A549 (cell line): ENCODE measurements around the gene SERINC4. TPM values are rescaled to one million over a fixed set of nuclear protein-coding genes. Genes with fewer than 3 reads are reported as not detected.

ENCODE experiments used
- ATAC-seq, 2 experiments: fragments of 200-7000 bp in 1 of 2; fragments of >200 bp in 1 of 2; cut with Nextera tagmentation in 1 of 2; cut with Tn5 transposase in 1 of 2; 3 replicates each; pipeline versions ENCODE4 v1.8.0 to v1.9.1; 2018 to 2020; ENCODE audit warnings: mild to moderate bottlenecking in 1 of 2, moderate library complexity in 1 of 2
- CTCF ChIA-PET: fragments of 300-600 bp; sonication (Branson Sonifier 250); formaldehyde crosslinking; extraction: SDS; loops from one replicate; lab custom pipeline; 2021; ENCODE audit warnings: antibody characterized with exemption, inconsistent platforms; lab: Yijun Ruan, JAX
- POLR2A ChIA-PET: fragments of 350-600 bp; formaldehyde crosslinking; extraction: SDS; loops from one replicate; lab custom pipeline; 2021; ENCODE audit warnings: antibody characterized with exemption, inconsistent platforms; lab: Yijun Ruan, JAX
- DNase-seq, 2 experiments: peaks; one replicate each; pipeline versions ENCODE4 v3.0.0 to v3.0.0-alpha.2; 2011 to 2016; ENCODE audit warnings: low read depth in 1 of 2, low spot score in 1 of 2
- FAIRE-seq: peaks from 2 replicates; lab custom pipeline; 2011; peaks lifted over from hg19 to GRCh38; lab: Jason Lieb, UNC
- H3K27ac ChIP-seq, 2 experiments: fragments of >200 bp; sonication (Bioruptor Twin); formaldehyde crosslinking; 3 replicates each; pipeline ENCODE4 v1.5.1; 2016 to 2017
- H3K4me1 ChIP-seq: fragments of >200 bp; sonication (Bioruptor Twin); formaldehyde crosslinking; 3 replicates; pipeline ENCODE4 v1.6.1; 2016
- H3K4me2 ChIP-seq: fragments of >200 bp; sonication (Bioruptor Twin); formaldehyde crosslinking; 3 replicates; pipeline ENCODE4 v1.6.1; 2016
- H3K4me3 ChIP-seq: fragments of >200 bp; sonication (Bioruptor Twin); formaldehyde crosslinking; 3 replicates; pipeline ENCODE4 v1.5.1; 2016
- H3K9me3 ChIP-seq: fragments of >200 bp; sonication (Bioruptor Twin); formaldehyde crosslinking; 3 replicates; pipeline ENCODE4 v1.6.1; 2016
- BHLHE40 ChIP-seq: IDR thresholded peaks from 2 replicates; pipeline ENCODE4 v1.6.1; 2012; ENCODE audit warnings: low read depth, low read length, inconsistent platforms
- CBX2 ChIP-seq: fragments of 200-600 bp; sonication (generic); IDR thresholded peaks from 2 replicates; pipeline ENCODE4 v1.6.1; 2016; ENCODE audit warnings: low read depth, mild to moderate bottlenecking, borderline replicate concordance
- CBX8 ChIP-seq: fragments of 200-600 bp; sonication (generic); IDR thresholded peaks from 2 replicates; pipeline ENCODE4 v1.6.1; 2016
- CHD4 ChIP-seq: fragments of 200-600 bp; sonication (generic); IDR thresholded peaks from 2 replicates; pipeline ENCODE4 v1.6.1; 2016; ENCODE audit warnings: antibody characterized with exemption, mild to moderate bottlenecking, borderline replicate concordance
- EHF ChIP-seq: fragments of 250-450 bp; sonication (Bioruptor Pico); IDR thresholded peaks from 2 replicates; pipeline ENCODE4 v1.5.0; 2020; ENCODE audit warnings: mild to moderate bottlenecking
- EHMT2 ChIP-seq: fragments of 200-600 bp; sonication (generic); IDR thresholded peaks from 2 replicates; pipeline ENCODE4 v1.6.1; 2016; ENCODE audit warnings: antibody characterized with exemption, low read depth, mild to moderate bottlenecking, moderate library complexity
- FOXS1 ChIP-seq: fragments of 250-450 bp; sonication (Bioruptor Pico); IDR thresholded peaks from 2 replicates; pipeline ENCODE4 v1.5.0; 2020; ENCODE audit warnings: mild to moderate bottlenecking, moderate library complexity
- HEYL ChIP-seq: fragments of 250-450 bp; sonication (Bioruptor Pico); IDR thresholded peaks from 2 replicates; pipeline ENCODE4 v1.8.0; 2021; ENCODE audit warnings: mild to moderate bottlenecking, moderate library complexity
- HOXB13 ChIP-seq: fragments of 250-450 bp; sonication (Bioruptor Pico); IDR thresholded peaks from 2 replicates; pipeline ENCODE4 v1.5.0; 2020; ENCODE audit warnings: low read depth, mild to moderate bottlenecking, moderate library complexity
- JUN ChIP-seq, 2 experiments: fragments of >200 bp; sonication (Bioruptor Twin); formaldehyde crosslinking; IDR thresholded peaks; 2 replicates in 1 of 2; 3 replicates in 1 of 2; pipeline ENCODE4 v1.6.1; 2016 to 2017
- JUNB ChIP-seq: fragments of >200 bp; sonication (Bioruptor Twin); formaldehyde crosslinking; IDR thresholded peaks from 2 replicates; pipeline ENCODE4 v1.6.1; 2016
- KDM5A ChIP-seq: fragments of 200-600 bp; sonication (generic); IDR thresholded peaks from 2 replicates; pipeline ENCODE4 v1.6.1; 2016; ENCODE audit warnings: antibody characterized with exemption, mild to moderate bottlenecking
- MAFK ChIP-seq: fragments of 450-650 bp; IDR thresholded peaks from 2 replicates; pipeline ENCODE4 v1.6.1; 2014; ENCODE audit not compliant: partially characterized antibody
- MAZ ChIP-seq: fragments of 150-350 bp; IDR thresholded peaks from 2 replicates; pipeline ENCODE4 v1.6.1; 2014; ENCODE audit warnings: antibody characterized with exemption, low read depth, low read length, borderline replicate concordance
- NFE2L2 ChIP-seq: fragments of 150-350 bp; conservative IDR thresholded peaks from 2 replicates; pipeline ENCODE4 v1.6.1; 2014; ENCODE audit warnings: low read length
- NR3C1 ChIP-seq: fragments of >200 bp; sonication (Bioruptor Twin); formaldehyde crosslinking; IDR thresholded peaks from 3 replicates; pipeline ENCODE4 v1.6.1; 2017
- POLR2A ChIP-seq: IDR thresholded peaks from 2 replicates; pipeline ENCODE4 v1.6.1; 2012; ENCODE audit warnings: mild to moderate bottlenecking, low read length
- RAD21 ChIP-seq, 2 experiments: fragments of >200 bp in 1 of 2; sonication (Bioruptor Twin) in 1 of 2; formaldehyde crosslinking in 1 of 2; IDR thresholded peaks in 1 of 2; conservative IDR thresholded peaks in 1 of 2; 2 replicates in 1 of 2; 3 replicates in 1 of 2; pipeline ENCODE4 v1.6.1; 2012 to 2018; ENCODE audit warnings: inconsistent platforms in 1 of 2
- RARB ChIP-seq: fragments of 250-450 bp; sonication (Bioruptor Pico); IDR thresholded peaks from 2 replicates; pipeline ENCODE4 v1.8.0; 2021; ENCODE audit warnings: mild to moderate bottlenecking, moderate library complexity
- RNF2 ChIP-seq: fragments of 200-600 bp; sonication (generic); IDR thresholded peaks from 2 replicates; pipeline ENCODE4 v1.6.1; 2016; ENCODE audit warnings: low read depth, mild to moderate bottlenecking, antibody characterized with exemption, moderate library complexity, borderline replicate concordance
- TP53 ChIP-seq: fragments of 250-450 bp; sonication (Bioruptor Pico); IDR thresholded peaks from 2 replicates; pipeline ENCODE4 v1.5.0; 2021; ENCODE audit warnings: mild to moderate bottlenecking, moderate library complexity
- ZFP36 ChIP-seq: fragments of 450-650 bp; IDR thresholded peaks from 2 replicates; pipeline ENCODE4 v1.6.1; 2014; ENCODE audit warnings: borderline replicate concordance; ENCODE audit not compliant: partially characterized antibody
- ZSCAN20 ChIP-seq: fragments of 250-450 bp; sonication (Bioruptor Pico); IDR thresholded peaks from 2 replicates; pipeline ENCODE4 v1.8.0; 2022; ENCODE audit warnings: mild to moderate bottlenecking, moderate library complexity
- WGBS: methylation state at CpG from one replicate; pipeline ENCODE4 v1.1.6; 2017; ENCODE audit errors: missing lambda C conversion rate; 5-methylcytosine and 5-hydroxymethylcytosine counted together
- polyA plus RNA-seq, 4 experiments: library from polyadenylated mRNA; depleted of rRNA in 3 of 4; stranded (reverse); fragments of >200 nt; fragmentation: RNase III in 1 of 4; extraction: RNeasy Plus Mini Kit Qiagen cat#74134 plus additional on column Dnase treatment in 1 of 4; gene quantifications; 2 replicates in 3 of 4; 3 replicates in 1 of 4; pipeline ENCODE4 v1.2.3, GENCODE V29; 2011 to 2017
- TF ChIP-seq, protein P1 (sequence below): fragments of 150-350 bp; IDR thresholded peaks from 2 replicates; pipeline ENCODE4 v1.6.1; 2014; ENCODE audit warnings: low read depth, mild to moderate bottlenecking, low read length
- TF ChIP-seq, protein P2 (sequence below): IDR thresholded peaks from 2 replicates; pipeline ENCODE4 v1.6.1; 2012; ENCODE audit warnings: low read depth, borderline replicate concordance
- TF ChIP-seq, protein P3 (sequence below): fragments of 200-600 bp; sonication (generic); IDR thresholded peaks from 2 replicates; pipeline ENCODE4 v1.6.1; 2016; ENCODE audit warnings: antibody characterized with exemption, mild to moderate bottlenecking, moderate library complexity
- TF ChIP-seq, protein P4 (sequence below): fragments of 450-650 bp; IDR thresholded peaks from 2 replicates; pipeline ENCODE4 v1.6.1; 2014; ENCODE audit warnings: antibody characterized with exemption
- TF ChIP-seq, protein P5 (sequence below): IDR thresholded peaks from 2 replicates; pipeline ENCODE4 v1.6.1; 2012
- TF ChIP-seq, protein P6 (sequence below): fragments of >200 bp; sonication (Bioruptor Twin); formaldehyde crosslinking; IDR thresholded peaks from 3 replicates; pipeline ENCODE4 v1.6.1; 2016
- TF ChIP-seq, protein P7 (sequence below): fragments of >200 bp; sonication (Bioruptor Twin); formaldehyde crosslinking; IDR thresholded peaks from 2 replicates; pipeline ENCODE4 v1.6.1; 2016

SERINC4 gene
- polyA plus RNA-seq, 2 of the 4 experiments (the other 2 are of a cell fraction) = 0.04 to 0.05 TPM

DNA sequence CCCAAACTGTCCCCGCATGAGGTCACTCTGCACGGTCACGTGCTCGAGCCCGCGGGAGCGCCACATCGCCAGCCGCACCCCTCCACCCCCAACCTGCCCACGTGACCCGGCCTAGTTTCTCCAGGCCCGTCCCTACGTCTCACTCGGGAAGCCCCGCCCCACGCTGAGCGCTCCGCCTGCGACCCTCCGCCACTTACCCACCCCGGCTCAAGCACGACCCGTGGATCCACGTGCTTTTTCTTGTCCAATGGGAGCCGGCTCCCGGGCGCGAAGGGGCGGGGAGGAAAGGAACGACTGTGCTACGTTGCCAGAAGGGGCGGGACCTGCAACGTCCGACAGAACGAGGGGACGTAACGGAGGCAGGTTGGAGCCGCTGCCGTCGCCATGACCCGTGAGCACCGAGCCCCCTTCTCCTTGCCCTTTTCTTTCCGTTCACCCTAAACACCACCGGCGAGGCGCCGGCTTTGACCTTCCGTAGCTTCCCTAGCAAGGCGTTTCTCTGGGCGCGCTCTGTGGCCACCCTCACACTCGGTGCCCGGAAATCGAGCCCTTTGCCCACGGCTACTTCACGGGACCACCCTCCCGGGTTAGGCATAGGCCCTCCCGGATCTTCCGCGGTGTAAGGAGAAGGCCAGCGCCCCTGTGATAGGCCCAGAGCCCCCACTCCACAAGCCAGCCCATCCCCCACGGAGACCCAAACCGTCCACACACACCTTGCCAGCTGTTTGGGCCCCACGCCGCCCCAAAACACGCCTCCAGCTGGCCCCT lies 7.8 kb downstream of the SERINC4 start, which contains the start of gene SERF2 (continued):
- peak in 1 of 2 experiments; percentile 61; a peak in 2 of 5 replicates for TF ChIP-seq JUN (IDR thresholded peaks at IDR 0.05)
- no peak for TF ChIP-seq MAZ
- no peak for TF ChIP-seq MAFK
- TF ChIP-seq, protein P1, sequence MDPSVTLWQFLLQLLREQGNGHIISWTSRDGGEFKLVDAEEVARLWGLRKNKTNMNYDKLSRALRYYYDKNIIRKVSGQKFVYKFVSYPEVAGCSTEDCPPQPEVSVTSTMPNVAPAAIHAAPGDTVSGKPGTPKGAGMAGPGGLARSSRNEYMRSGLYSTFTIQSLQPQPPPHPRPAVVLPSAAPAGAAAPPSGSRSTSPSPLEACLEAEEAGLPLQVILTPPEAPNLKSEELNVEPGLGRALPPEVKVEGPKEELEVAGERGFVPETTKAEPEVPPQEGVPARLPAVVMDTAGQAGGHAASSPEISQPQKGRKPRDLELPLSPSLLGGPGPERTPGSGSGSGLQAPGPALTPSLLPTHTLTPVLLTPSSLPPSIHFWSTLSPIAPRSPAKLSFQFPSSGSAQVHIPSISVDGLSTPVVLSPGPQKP = no peak
- TF ChIP-seq, protein P2, sequence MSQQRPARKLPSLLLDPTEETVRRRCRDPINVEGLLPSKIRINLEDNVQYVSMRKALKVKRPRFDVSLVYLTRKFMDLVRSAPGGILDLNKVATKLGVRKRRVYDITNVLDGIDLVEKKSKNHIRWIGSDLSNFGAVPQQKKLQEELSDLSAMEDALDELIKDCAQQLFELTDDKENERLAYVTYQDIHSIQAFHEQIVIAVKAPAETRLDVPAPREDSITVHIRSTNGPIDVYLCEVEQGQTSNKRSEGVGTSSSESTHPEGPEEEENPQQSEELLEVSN = peak; percentile 75; the same call in 1 of the 2 replicates
- no peak for TF ChIP-seq KDM5A
- TF ChIP-seq, protein P3, sequence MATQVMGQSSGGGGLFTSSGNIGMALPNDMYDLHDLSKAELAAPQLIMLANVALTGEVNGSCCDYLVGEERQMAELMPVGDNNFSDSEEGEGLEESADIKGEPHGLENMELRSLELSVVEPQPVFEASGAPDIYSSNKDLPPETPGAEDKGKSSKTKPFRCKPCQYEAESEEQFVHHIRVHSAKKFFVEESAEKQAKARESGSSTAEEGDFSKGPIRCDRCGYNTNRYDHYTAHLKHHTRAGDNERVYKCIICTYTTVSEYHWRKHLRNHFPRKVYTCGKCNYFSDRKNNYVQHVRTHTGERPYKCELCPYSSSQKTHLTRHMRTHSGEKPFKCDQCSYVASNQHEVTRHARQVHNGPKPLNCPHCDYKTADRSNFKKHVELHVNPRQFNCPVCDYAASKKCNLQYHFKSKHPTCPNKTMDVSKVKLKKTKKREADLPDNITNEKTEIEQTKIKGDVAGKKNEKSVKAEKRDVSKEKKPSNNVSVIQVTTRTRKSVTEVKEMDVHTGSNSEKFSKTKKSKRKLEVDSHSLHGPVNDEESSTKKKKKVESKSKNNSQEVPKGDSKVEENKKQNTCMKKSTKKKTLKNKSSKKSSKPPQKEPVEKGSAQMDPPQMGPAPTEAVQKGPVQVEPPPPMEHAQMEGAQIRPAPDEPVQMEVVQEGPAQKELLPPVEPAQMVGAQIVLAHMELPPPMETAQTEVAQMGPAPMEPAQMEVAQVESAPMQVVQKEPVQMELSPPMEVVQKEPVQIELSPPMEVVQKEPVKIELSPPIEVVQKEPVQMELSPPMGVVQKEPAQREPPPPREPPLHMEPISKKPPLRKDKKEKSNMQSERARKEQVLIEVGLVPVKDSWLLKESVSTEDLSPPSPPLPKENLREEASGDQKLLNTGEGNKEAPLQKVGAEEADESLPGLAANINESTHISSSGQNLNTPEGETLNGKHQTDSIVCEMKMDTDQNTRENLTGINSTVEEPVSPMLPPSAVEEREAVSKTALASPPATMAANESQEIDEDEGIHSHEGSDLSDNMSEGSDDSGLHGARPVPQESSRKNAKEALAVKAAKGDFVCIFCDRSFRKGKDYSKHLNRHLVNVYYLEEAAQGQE = no peak
- no peak for TF ChIP-seq NR3C1
- TF ChIP-seq, protein P4, sequence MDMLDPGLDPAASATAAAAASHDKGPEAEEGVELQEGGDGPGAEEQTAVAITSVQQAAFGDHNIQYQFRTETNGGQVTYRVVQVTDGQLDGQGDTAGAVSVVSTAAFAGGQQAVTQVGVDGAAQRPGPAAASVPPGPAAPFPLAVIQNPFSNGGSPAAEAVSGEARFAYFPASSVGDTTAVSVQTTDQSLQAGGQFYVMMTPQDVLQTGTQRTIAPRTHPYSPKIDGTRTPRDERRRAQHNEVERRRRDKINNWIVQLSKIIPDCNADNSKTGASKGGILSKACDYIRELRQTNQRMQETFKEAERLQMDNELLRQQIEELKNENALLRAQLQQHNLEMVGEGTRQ = peak; percentile 99
- TF ChIP-seq JUNB = no peak
- TF ChIP-seq EHMT2 = no peak
- TF ChIP-seq ZSCAN20 (CRISPR knock-in tag) = no peak
- TF ChIP-seq HOXB13 (CRISPR knock-in tag) = no peak
- no peak for TF ChIP-seq RAD21 (conservative IDR thresholded peaks at IDR 0.05 in 1 of 2, IDR thresholded peaks at IDR 0.05 in 1 of 2)
- no peak for TF ChIP-seq CHD4
- TF ChIP-seq, protein P5, sequence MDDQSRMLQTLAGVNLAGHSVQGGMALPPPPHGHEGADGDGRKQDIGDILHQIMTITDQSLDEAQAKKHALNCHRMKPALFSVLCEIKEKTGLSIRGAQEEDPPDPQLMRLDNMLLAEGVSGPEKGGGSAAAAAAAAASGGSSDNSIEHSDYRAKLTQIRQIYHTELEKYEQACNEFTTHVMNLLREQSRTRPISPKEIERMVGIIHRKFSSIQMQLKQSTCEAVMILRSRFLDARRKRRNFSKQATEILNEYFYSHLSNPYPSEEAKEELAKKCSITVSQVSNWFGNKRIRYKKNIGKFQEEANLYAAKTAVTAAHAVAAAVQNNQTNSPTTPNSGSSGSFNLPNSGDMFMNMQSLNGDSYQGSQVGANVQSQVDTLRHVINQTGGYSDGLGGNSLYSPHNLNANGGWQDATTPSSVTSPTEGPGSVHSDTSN = no peak
- TF ChIP-seq, protein P6, sequence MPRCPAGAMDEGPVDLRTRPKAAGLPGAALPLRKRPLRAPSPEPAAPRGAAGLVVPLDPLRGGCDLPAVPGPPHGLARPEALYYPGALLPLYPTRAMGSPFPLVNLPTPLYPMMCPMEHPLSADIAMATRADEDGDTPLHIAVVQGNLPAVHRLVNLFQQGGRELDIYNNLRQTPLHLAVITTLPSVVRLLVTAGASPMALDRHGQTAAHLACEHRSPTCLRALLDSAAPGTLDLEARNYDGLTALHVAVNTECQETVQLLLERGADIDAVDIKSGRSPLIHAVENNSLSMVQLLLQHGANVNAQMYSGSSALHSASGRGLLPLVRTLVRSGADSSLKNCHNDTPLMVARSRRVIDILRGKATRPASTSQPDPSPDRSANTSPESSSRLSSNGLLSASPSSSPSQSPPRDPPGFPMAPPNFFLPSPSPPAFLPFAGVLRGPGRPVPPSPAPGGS = peak; percentile 64; the same call in 1 of the 3 replicates

DNA sequence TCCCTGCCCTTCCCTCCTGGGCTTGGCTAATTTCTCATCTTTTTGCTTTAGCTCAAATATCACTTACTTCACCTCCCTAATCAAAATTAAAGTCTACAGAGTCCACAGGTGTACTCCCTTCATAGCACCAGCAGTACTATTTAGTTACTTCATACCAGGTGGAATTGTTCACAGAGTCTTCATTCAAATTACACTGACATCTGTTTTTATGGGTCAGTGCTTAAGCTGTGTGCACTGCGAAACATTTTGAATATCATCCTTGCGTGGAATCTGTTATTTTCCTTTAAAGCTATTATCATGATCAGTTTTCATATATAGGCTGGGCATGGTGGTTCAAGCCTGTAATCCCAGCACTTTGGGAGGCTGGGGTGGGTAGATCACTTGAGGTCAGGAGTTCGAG lies 10.6 kb downstream of the SERINC4 start:
- ATAC-seq = no peak
- 91% methylated on average over 3 of the region's 3 CpGs for WGBS
- Histone ChIP-seq H3K4me2 (no peak overlapping the region), H3K4me1 (peaks cover 14% of the 10 kb centered on the region; the same call in 2 of the 3 replicates), H3K27ac (no peak overlapping the region), H3K9me3 (no peaks in the 10 kb centered on the region), H3K4me3 (no peak overlapping the region)
- POLR2A ChIA-PET = no interaction called here
- no peak for FAIRE-seq
- no peak for DNase-seq
- CTCF ChIA-PET = interaction anchor here (6.5 kb wide), 1 partner anchor 11 kb away, joined by 47 read pairs; the partner anchor contains the start of gene ELL3
- TF ChIP-seq CBX8 (no peak), BHLHE40 (no peak), NR3C1 (no peak), CBX2 (no peak), FOXS1 (CRISPR knock-in tag) (no peak), HEYL (no peak), RNF2 (no peak), RAD21 (conservative IDR thresholded peaks at IDR 0.05 in 1 of 2, IDR thresholded peaks at IDR 0.05 in 1 of 2) (no peak), RARB (CRISPR knock-in tag) (no peak), JUN (IDR thresholded peaks at IDR 0.05) (no peak), NFE2L2 (no peak), POLR2A (no peak), ZFP36 (no peak), JUNB (no peak), EHMT2 (no peak), TP53 (no peak), EHF (no peak)
- TF ChIP-seq, protein P7, sequence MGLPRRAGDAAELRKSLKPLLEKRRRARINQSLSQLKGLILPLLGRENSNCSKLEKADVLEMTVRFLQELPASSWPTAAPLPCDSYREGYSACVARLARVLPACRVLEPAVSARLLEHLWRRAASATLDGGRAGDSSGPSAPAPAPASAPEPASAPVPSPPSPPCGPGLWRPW = no peak
